Measurements from ENCODE around the gene PAEP.

The PAEP gene

GRCh38 chr9:135606885-135607259 lies 45.3 kb downstream of the PAEP start:
- in situ Hi-C loops (cut with HindIII; ENCODE audit: low pct_unique_long_range_greater_than_20kb, low sequenced_read_pairs): no loop called here
- DNase-seq (ENCODE audit: low read depth in 1 of 2, low spot score in 1 of 2): no peak
- TF ChIP-seq JUND (IDR thresholded peaks at IDR 0.05; ENCODE audit: low read depth): no peak

- in situ Hi-C loops (cut with HindIII; ENCODE audit: low pct_unique_long_range_greater_than_20kb, low sequenced_read_pairs): no loop called here
- no peak for DNase-seq (ENCODE audit: low read depth in 1 of 2, low spot score in 1 of 2)
- TF ChIP-seq JUND (IDR thresholded peaks at IDR 0.05; ENCODE audit: low read depth): no peak
Observed at GRCh38 chr9:135607401-135608293, 46.1 kb downstream of the PAEP start.

- TF ChIP-seq JUND (IDR thresholded peaks at IDR 0.05; ENCODE audit: low read depth): no peak
- in situ Hi-C loops (cut with HindIII; ENCODE audit: low pct_unique_long_range_greater_than_20kb, low sequenced_read_pairs): no loop called here
- no peak for DNase-seq (ENCODE audit: low read depth in 1 of 2, low spot score in 1 of 2)
Observed at GRCh38 chr9:135608294-135608998, 46.9 kb downstream of the PAEP start.

DNA sequence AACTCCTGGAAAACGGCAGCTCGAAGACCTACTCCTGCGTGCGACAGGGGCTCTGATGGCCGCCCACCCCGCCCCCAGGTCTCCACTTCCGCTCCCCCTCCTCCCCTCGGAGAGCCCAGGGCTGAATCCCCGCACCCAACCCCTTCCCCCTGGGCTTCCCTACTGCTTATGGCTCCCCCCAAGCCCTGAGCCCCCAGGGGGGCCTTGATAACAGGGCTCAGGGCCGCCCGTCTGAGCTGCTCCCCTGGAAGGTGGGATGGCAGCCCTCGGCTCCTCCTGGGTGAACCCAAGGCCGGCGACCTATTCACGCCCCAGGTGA lies 47.4 kb downstream of the PAEP start:
- no peak for TF ChIP-seq JUND (IDR thresholded peaks at IDR 0.05; ENCODE audit: low read depth)
- in situ Hi-C loops (cut with HindIII; ENCODE audit: low pct_unique_long_range_greater_than_20kb, low sequenced_read_pairs): no loop called here
- no peak for DNase-seq (ENCODE audit: low read depth in 1 of 2, low spot score in 1 of 2)

DNA sequence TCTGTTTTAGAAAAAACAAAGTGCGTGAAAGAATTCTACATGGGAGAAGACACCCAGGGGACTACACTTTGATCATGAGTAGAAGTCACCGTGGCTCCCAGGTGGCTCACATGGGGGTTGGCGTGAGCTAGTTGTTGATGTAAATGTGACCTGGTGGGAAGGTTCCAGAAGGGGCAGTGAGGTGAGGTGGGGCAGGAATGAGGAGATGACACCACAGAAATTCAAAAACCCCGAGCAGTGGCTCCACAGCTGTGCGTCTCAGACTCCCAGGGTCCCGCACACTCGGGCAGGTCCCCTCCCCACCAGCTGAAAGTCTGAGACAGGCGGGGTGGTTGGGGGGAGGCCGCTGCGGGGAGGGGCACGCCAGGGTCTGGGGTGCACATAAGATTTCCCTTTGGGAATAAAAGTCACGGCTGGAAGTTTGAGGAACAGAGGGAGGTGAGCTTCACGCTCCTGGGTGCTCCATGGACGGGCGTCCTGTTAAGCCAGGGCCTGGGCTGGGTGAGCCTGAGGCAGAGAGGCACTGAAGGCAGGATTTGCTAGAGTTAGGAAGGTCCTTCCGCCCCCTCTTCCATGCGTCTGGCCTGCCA lies 47.9 kb downstream of the PAEP start:
- in situ Hi-C loops (cut with HindIII; ENCODE audit: low pct_unique_long_range_greater_than_20kb, low sequenced_read_pairs): no loop called here
- no peak for TF ChIP-seq JUND (IDR thresholded peaks at IDR 0.05; ENCODE audit: low read depth)
- no peak for DNase-seq (ENCODE audit: low read depth in 1 of 2, low spot score in 1 of 2)

- DNase-seq (ENCODE audit: low read depth in 1 of 2, low spot score in 1 of 2): no peak
- in situ Hi-C loops (cut with HindIII; ENCODE audit: low pct_unique_long_range_greater_than_20kb, low sequenced_read_pairs): no loop called here
- no peak for TF ChIP-seq JUND (IDR thresholded peaks at IDR 0.05; ENCODE audit: low read depth)
Observed at GRCh38 chr9:135610290-135611141, 49.0 kb downstream of the PAEP start.

DNA sequence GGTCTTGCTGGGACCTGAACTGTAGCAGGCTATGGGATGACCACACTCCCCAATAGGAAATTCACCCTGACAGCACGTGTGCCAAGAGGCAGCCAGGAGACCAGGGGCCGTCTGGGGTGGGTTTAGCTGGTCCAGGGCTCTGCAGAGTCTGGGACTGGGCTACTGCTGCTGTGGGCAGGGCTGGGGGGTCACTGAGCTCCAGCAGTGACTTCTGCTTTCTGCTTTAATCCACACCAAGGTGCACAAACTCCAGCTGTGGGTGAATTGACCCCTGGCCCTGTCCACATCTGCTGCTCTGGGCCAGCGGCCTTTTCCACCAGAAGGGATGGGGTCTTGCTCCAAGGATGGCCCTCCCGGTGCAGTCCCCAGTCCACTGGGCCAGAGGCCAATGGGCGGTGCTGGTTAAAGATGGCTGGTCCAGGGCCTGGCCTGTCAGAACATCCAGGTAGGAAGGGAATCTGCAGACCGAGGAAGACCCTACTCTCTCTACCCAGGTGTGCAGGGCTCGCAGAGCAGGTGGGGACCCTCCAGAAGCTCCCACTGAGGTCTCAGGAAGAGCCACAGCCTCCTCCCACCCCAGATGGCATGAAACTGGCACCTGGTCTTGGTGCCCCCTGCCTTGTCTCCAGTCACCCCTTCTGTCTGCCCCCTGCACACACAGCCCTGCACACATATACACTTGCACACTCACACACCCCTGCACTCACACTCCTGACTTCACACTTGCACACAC lies 49.8 kb downstream of the PAEP start:
- in situ Hi-C loops (cut with HindIII; ENCODE audit: low pct_unique_long_range_greater_than_20kb, low sequenced_read_pairs): no loop called here
- no peak for TF ChIP-seq JUND (IDR thresholded peaks at IDR 0.05; ENCODE audit: low read depth)
- DNase-seq (ENCODE audit: low read depth in 1 of 2, low spot score in 1 of 2): no peak

DNA sequence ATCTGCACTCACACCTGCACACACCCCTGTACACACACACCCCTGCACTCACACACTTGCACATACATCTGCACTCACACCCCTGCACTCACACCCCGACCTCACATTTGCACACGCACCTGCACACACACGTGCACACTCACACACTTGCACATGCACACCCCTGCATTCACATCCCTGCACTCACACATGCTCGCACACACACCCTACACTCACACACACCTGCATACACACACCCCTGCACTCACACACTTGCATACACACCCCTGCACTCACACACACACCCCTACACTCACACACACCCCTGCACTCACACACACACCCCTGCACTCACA lies 50.3 kb downstream of the PAEP start:
- DNase-seq (ENCODE audit: low read depth in 1 of 2, low spot score in 1 of 2): no peak
- in situ Hi-C loops (cut with HindIII; ENCODE audit: low pct_unique_long_range_greater_than_20kb, low sequenced_read_pairs): no loop called here
- no peak for TF ChIP-seq JUND (IDR thresholded peaks at IDR 0.05; ENCODE audit: low read depth)

GRCh38 chr9:135612437-135612836 lies 50.9 kb downstream of the PAEP start:
- TF ChIP-seq JUND (IDR thresholded peaks at IDR 0.05; ENCODE audit: low read depth): no peak
- DNase-seq (ENCODE audit: low read depth in 1 of 2, low spot score in 1 of 2): no peak
- in situ Hi-C loops (cut with HindIII; ENCODE audit: low pct_unique_long_range_greater_than_20kb, low sequenced_read_pairs): no loop called here

DNA sequence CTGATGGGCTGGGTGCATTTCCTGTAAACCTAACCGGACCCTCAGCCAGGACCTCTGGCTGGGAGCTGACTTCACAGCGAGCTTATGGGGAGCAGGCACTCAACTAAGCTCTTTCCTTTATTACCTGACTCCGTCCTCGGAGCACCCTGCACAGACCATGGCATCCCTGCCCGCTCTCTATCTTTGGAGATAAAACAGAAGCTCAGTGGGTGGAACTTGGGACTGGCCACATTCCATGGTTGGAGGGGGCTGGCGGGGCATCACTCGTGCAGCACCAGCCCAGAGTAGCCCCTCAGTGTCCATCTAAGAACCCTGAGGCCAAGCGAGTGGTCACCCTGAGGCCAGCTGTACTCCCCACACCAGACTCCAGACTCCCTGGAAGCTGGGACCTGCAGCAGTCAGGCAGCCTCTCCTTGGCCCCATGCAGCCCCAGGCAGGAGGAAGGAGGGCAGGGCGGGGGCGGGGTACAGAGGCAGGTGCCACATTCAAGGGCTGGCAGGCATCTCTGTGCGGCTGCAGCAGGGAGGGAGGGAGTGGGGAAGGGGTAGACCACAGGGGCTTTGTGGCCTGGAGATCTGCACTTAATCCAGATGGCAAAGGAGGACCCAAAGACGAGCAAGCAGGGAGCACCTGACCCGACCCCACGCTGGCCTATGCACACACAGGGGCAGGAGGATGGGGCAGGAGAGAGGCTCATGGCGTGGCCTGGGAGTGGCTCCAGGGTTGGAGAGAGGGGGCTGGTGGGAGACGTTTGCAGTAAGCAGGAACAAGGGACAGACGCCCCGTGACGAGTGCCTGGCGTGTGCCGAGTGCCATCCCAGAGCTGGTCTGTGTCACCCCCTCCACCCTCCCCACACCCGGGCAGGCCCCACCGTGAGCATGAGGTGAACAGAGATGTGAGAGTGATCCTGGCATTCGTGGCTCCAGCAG lies 51.7 kb downstream of the PAEP start:
- no peak for TF ChIP-seq JUND (IDR thresholded peaks at IDR 0.05; ENCODE audit: low read depth)
- no peak for DNase-seq (ENCODE audit: low read depth in 1 of 2, low spot score in 1 of 2)
- in situ Hi-C loops (cut with HindIII; ENCODE audit: low pct_unique_long_range_greater_than_20kb, low sequenced_read_pairs): no loop called here
